Left lung (tissue), 10 donors: ENCODE results near the gene USPL1. TPM values are rescaled to one million over a fixed set of nuclear protein-coding genes. Genes with fewer than 3 reads are reported as not detected.

Source experiments
- ATAC-seq: fragments of 200-7000 bp; cut with Tn5 transposase; one replicate; pipeline ENCODE4 v1.9.1; 2020; ENCODE audit warnings: moderate library complexity
- DNase-seq, 4 donors: peaks; one replicate each; pipeline ENCODE4 v3.0.0-alpha.2; 2013 to 2020
- H3K27ac ChIP-seq, 2 donors: fragments of 200-600 bp; sonication (generic) in 1 of 2; one replicate each; pipeline versions ENCODE4 v1.5.0 to v1.8.0; 2020 to 2021
- H3K27me3 ChIP-seq, 2 donors: fragments of 200-600 bp; sonication (generic) in 1 of 2; one replicate each; pipeline versions ENCODE4 v1.5.0 to v1.8.0; 2020 to 2021
- H3K36me3 ChIP-seq, 2 donors: fragments of 200-600 bp; sonication (generic) in 1 of 2; one replicate each; pipeline versions ENCODE4 v1.5.0 to v1.8.0; 2020 to 2021
- H3K4me1 ChIP-seq, 2 donors: fragments of 200-600 bp; one replicate each; pipeline ENCODE4 v1.8.0; 2021
- H3K4me3 ChIP-seq, 2 donors: fragments of 200-600 bp; sonication (generic) in 1 of 2; one replicate each; pipeline versions ENCODE4 v1.5.0 to v1.8.0; 2020 to 2021; ENCODE audit warnings: mild to moderate bottlenecking in 1 of 2
- H3K9me3 ChIP-seq, 2 donors: fragments of 200-600 bp; sonication (generic) in 1 of 2; one replicate each; pipeline versions ENCODE4 v1.5.0 to v1.8.0; 2020 to 2021
- intact Hi-C, 2 donors: fragments of 100-400 bp; cut with DNase I; formaldehyde crosslinking; loops; one replicate each; pipeline versions ENCODE4 v1.11.2 to v1.14.2; 2022
- polyA plus RNA-seq, 6 donors: library from polyadenylated mRNA; unstranded; fragments of 120-200 nt; gene quantifications; one replicate each; pipeline ENCODE4 v1.2.1, GENCODE V29; 2013; ENCODE audit not compliant: insufficient read length in 6 of 6
- total RNA-seq, 2 donors: library from RNA; stranded (reverse); fragmentation: NEBNext Ultra II Directional; extraction: Animal tissue kit (Norgen Biotek cat#: 25700); gene quantifications; one replicate each; pipeline ENCODE4 v1.2.1, GENCODE V29; 2021
- TF ChIP-seq, protein P1 (sequence below), 2 donors: fragments of 200-600 bp; sonication (generic) in 1 of 2; IDR thresholded peaks; one replicate each; pipeline versions ENCODE4 v1.5.0 to v1.8.0; 2021; ENCODE audit warnings: antibody characterized with exemption in 2 of 2
- donor health status: DM: no; HTN: yes; CAD: no.
- donor health status: DM: no; HTN: no; CAD: no.

USPL1 gene
- total and polyA plus RNA-seq, 8 donors: 12.1 to 30.7 (median 27.6) TPM

DNA sequence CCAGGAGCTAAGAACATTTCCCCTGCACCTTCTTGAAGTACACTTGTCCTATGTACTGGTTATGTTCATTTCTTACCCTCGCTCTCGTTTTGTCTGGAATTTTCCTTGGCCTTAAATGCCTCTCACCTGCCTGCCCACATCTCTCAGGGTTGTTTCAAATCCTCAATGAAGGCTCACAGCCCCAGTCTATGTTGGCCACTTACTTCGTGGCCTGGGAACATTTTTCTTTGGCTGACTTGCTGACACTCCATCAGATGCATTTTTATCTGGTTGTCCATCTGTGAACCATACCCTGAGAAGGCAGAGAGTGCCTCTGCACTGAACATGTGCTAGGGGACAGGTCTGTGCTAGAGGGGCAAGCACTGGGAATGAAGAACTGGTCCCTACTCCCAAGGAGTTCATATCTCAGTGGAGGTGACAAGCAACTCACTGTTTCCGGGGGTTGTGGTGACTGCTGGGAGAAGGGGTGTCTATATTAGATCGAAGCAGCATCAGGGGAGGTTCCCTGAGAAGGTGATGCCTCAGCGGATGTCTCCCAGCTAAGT lies 53.6 kb downstream of the USPL1 start:
- H3K36me3 ChIP-seq: no peaks in the 10 kb centered on the region
- intact Hi-C loops: no loop called here
- TF ChIP-seq, protein P1, sequence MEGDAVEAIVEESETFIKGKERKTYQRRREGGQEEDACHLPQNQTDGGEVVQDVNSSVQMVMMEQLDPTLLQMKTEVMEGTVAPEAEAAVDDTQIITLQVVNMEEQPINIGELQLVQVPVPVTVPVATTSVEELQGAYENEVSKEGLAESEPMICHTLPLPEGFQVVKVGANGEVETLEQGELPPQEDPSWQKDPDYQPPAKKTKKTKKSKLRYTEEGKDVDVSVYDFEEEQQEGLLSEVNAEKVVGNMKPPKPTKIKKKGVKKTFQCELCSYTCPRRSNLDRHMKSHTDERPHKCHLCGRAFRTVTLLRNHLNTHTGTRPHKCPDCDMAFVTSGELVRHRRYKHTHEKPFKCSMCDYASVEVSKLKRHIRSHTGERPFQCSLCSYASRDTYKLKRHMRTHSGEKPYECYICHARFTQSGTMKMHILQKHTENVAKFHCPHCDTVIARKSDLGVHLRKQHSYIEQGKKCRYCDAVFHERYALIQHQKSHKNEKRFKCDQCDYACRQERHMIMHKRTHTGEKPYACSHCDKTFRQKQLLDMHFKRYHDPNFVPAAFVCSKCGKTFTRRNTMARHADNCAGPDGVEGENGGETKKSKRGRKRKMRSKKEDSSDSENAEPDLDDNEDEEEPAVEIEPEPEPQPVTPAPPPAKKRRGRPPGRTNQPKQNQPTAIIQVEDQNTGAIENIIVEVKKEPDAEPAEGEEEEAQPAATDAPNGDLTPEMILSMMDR (IDR thresholded peaks at IDR 0.05): no peak
- no peaks in the 10 kb centered on the region for H3K9me3 ChIP-seq
- DNase-seq: no peak
- no peaks in the 10 kb centered on the region for H3K27me3 ChIP-seq
- no peak overlapping the region for H3K4me3 ChIP-seq
- ATAC-seq: no peak
- no peak overlapping the region for H3K27ac ChIP-seq
- peaks cover 7 to 15% of the 10 kb centered on the region in 2 donors for H3K4me1 ChIP-seq

DNA sequence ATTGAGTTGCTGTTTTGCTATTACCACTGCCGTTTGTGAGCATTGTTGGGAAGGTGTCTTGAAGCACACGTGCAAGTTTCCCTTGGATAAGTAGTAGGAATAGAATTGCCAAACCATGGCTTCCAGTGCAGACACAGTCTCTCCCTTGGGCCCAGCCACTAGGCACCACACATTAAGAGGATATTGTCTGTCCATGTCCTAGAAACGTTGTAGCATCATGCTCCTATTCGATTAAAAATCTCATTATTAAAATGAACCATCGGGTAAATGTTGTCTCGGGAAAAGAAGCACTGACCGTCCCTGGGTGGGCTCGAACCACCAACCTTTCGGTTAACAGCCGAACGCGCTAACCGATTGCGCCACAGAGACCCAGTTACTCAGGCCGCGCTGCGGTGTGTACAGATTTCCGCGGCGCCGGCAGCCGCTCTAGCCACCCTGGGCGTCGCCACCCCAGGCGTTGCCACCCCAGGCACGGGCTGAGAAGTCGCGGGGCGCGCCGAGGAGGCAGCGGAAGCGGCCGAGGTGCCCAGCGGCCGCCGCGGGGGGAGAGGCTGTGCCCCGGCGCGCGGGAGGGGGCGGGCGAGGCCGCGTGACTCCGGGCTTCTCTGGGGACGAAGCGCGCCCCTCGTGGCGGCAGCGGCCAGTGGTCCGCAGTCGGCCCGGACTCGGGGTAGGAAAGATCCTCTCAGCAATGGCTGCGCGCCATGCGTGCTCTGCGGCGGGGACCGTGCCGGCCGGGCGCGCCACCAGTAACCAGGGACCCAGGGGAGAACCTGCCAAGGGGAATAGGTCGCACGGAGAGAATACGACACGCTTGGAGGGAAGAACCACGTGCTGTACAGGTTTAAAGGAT lies 56.2 kb downstream of the USPL1 start:
- DNase-seq: peak; percentile 84 to 98 (median 92)
- Histone ChIP-seq H3K27me3 (no peaks in the 10 kb centered on the region), H3K27ac (peak overlapping the region; percentile 77 to 82), H3K36me3 (no peaks in the 10 kb centered on the region), H3K4me1 (peaks cover 7 to 15% of the 10 kb centered on the region in 2 donors), H3K4me3 (peak overlapping the region; percentile 34 to 45), H3K9me3 (no peaks in the 10 kb centered on the region)
- TF ChIP-seq, protein P1 (IDR thresholded peaks at IDR 0.05): peak; percentile 74 to 76
- peak; percentile 99 for ATAC-seq
- intact Hi-C loops: no loop called here

DNA sequence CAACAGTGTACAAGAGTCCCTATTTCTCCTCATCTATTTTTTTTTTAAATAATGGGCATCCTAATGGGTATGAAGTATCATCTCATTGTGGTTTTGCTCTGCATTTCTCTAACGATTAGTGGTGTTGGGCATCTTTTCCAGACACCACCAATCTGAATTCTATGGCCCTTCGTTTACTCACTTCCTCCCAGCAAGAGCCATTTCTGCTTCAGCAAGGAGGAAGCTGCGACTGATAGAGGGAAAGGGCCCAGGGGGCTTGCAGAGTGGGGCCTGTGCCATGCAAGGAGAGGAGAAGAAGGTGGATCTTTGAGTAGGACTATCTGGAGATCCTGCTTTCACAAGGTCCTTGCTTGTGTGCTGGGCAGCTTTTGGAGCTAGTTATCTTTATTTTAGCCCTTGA lies 58.0 kb downstream of the USPL1 start:
- ATAC-seq: no peak
- no peak for DNase-seq

DNA sequence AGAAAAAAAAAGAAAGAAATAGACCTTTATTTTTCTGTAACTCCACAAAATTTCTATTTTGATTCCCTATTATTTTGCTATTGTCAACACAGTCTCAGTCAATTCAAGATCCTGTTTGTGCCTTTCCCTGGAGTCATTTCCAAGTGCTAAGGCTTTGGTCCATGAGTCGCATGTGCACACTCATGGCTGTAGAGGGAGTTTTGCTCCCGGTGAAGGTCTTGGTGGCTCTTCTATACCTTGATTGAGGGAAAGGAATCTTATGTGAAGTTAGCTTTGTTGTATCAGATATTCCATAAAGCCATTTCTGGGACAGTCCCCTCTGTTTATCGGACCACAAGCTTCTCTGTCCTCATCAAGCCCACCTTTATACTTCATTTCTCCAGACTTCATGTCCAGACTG lies 59.0 kb downstream of the USPL1 start:
- no peak for ATAC-seq
- TF ChIP-seq, protein P1 (IDR thresholded peaks at IDR 0.05): no peak
- H3K27me3 ChIP-seq: no peaks in the 10 kb centered on the region
- no peak overlapping the region for H3K27ac ChIP-seq
- H3K36me3 ChIP-seq: no peaks in the 10 kb centered on the region
- DNase-seq: no peak
- no peak overlapping the region for H3K4me3 ChIP-seq
- peaks cover 7 to 26% of the 10 kb centered on the region in 2 donors for H3K4me1 ChIP-seq
- no peaks in the 10 kb centered on the region for H3K9me3 ChIP-seq
- intact Hi-C loops: no loop called here

More for the DNA sequence above, 58.0 kb downstream of the USPL1 start:
- TF ChIP-seq, protein P1 (IDR thresholded peaks at IDR 0.05): no peak
- Histone ChIP-seq H3K36me3 (no peaks in the 10 kb centered on the region), H3K27ac (no peak overlapping the region), H3K27me3 (no peaks in the 10 kb centered on the region), H3K9me3 (no peaks in the 10 kb centered on the region), H3K4me1 (peaks cover 7 to 18% of the 10 kb centered on the region in 2 donors), H3K4me3 (no peak overlapping the region)
- intact Hi-C loops: no loop called here
